HFFc6 (cell line): ENCODE measurements around the gene TUBB3. TPM values are rescaled to one million over a fixed set of nuclear protein-coding genes. Genes with fewer than 3 reads are reported as not detected.

ENCODE experiments used
- DNase-seq: peaks from one replicate; pipeline ENCODE4 v3.0.0-alpha.2; 2018
- H3K27ac Mint-ChIP-seq: 2 replicates; pipeline ENCODE4 v1.8.0; 2020; ENCODE audit warnings: mild to moderate bottlenecking, mixed read lengths
- H3K27me3 Mint-ChIP-seq: 2 replicates; pipeline ENCODE4 v1.8.0; 2021; ENCODE audit warnings: mild to moderate bottlenecking, moderate library complexity, mixed read lengths; ENCODE audit not compliant: insufficient read depth
- H3K36me3 Mint-ChIP-seq: 2 replicates; pipeline ENCODE4 v1.8.0; 2021; ENCODE audit warnings: low read depth, mixed read lengths
- H3K4me1 Mint-ChIP-seq: 2 replicates; pipeline ENCODE4 v1.8.0; 2020; ENCODE audit warnings: low read depth, mixed read lengths
- H3K4me3 Mint-ChIP-seq: 2 replicates; pipeline ENCODE4 v1.8.0; 2020; ENCODE audit warnings: mild to moderate bottlenecking, moderate library complexity, mixed read lengths
- H3K9me3 Mint-ChIP-seq: 2 replicates; pipeline ENCODE4 v1.8.0; 2020; ENCODE audit warnings: mild to moderate bottlenecking, mixed read lengths
- CTCF ChIP-seq: fragments of 200-600 bp; sonication (generic); IDR thresholded peaks from 2 replicates; pipeline ENCODE4 v1.5.0; 2021; ENCODE audit warnings: antibody characterized with exemption, mild to moderate bottlenecking
- total RNA-seq, 6 experiments: library from RNA; stranded (reverse); fragmentation: NEBNext Ultra II Directional; extraction: Animal tissue kit (Norgen Biotek cat#: 25700); gene quantifications; 2 replicates in 1 of 6; 3 replicates in 5 of 6; pipeline ENCODE4 v1.2.3, GENCODE V29; 2021

TUBB3 gene
- total RNA-seq, 6 experiments from 2014 or later, result 147 to 212 (median 164) TPM

GRCh38 chr16:89958068-89958467 is 34.9 kb downstream of the TUBB3 start:
- DNase-seq, result no peak
- H3K27me3 Mint-ChIP-seq, result peaks cover 2% of the 10 kb centered on the region
- H3K9me3 Mint-ChIP-seq, result no peaks in the 10 kb centered on the region
- TF ChIP-seq CTCF, result no peak
- H3K27ac Mint-ChIP-seq, result no peak overlapping the region
- peaks cover 20% of the 10 kb centered on the region for H3K36me3 Mint-ChIP-seq
- H3K4me1 Mint-ChIP-seq, result no peaks in the 10 kb centered on the region
- H3K4me3 Mint-ChIP-seq, result no peak overlapping the region

- peaks cover 2% of the 10 kb centered on the region for H3K27me3 Mint-ChIP-seq
- peaks cover 20% of the 10 kb centered on the region for H3K36me3 Mint-ChIP-seq
- no peak for TF ChIP-seq CTCF
- no peak for DNase-seq
- H3K9me3 Mint-ChIP-seq, result no peaks in the 10 kb centered on the region
- H3K27ac Mint-ChIP-seq, result no peak overlapping the region
- H3K4me1 Mint-ChIP-seq, result no peaks in the 10 kb centered on the region
- H3K4me3 Mint-ChIP-seq, result no peak overlapping the region
Observed at GRCh38 chr16:89958596-89958995, 35.5 kb downstream of the TUBB3 start.

- no peaks in the 10 kb centered on the region for H3K9me3 Mint-ChIP-seq
- no peak overlapping the region for H3K27ac Mint-ChIP-seq
- H3K4me1 Mint-ChIP-seq, result no peaks in the 10 kb centered on the region
- no peak overlapping the region for H3K4me3 Mint-ChIP-seq
- H3K27me3 Mint-ChIP-seq, result no peaks in the 10 kb centered on the region; the same call in 1 of the 2 replicates
- peaks cover 20% of the 10 kb centered on the region for H3K36me3 Mint-ChIP-seq
- no peak for DNase-seq
- no peak for TF ChIP-seq CTCF
Observed at GRCh38 chr16:89960966-89961365, 37.8 kb downstream of the TUBB3 start.

- H3K36me3 Mint-ChIP-seq, result peaks cover 19% of the 10 kb centered on the region
- H3K9me3 Mint-ChIP-seq, result no peaks in the 10 kb centered on the region
- no peaks in the 10 kb centered on the region; the same call in 1 of the 2 replicates for H3K27me3 Mint-ChIP-seq
- no peak for TF ChIP-seq CTCF
- H3K4me3 Mint-ChIP-seq, result no peak overlapping the region
- no peak overlapping the region for H3K27ac Mint-ChIP-seq
- DNase-seq, result no peak
- H3K4me1 Mint-ChIP-seq, result no peaks in the 10 kb centered on the region
Observed at GRCh38 chr16:89961920-89962319, 38.8 kb downstream of the TUBB3 start.

GRCh38 chr16:89962754-89963498 is 39.8 kb downstream of the TUBB3 start:
- no peak for DNase-seq
- Mint-ChIP-seq H3K9me3 (no peaks in the 10 kb centered on the region), H3K4me3 (no peak overlapping the region), H3K36me3 (peaks cover 16% of the 10 kb centered on the region), H3K27me3 (no peaks in the 10 kb centered on the region; the same call in 1 of the 2 replicates), H3K4me1 (no peaks in the 10 kb centered on the region), H3K27ac (no peak overlapping the region)
- TF ChIP-seq CTCF, result no peak
